Measurements from ENCODE around the gene SMKR1.

DNA sequence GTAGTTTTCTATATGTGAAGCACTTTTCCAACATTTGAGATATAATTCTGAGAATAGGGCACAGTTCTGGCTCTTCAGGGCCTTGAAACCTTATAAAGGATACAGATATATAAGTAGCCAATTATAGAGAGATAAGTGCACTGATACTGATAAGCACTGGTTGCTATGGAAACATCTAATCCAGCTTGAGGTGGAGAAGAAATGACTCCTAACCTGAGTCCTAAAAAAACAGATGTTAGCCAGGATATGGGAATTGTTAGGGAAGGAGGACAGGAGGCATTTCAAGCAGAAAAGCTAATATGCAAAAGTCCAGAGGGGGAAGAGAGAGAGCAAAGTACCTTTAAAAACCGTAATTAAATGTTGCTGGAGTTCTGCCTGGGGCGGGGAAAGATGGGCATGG lies 37.3 kb upstream of the SMKR1 start:
- TF ChIP-seq, protein P1, sequence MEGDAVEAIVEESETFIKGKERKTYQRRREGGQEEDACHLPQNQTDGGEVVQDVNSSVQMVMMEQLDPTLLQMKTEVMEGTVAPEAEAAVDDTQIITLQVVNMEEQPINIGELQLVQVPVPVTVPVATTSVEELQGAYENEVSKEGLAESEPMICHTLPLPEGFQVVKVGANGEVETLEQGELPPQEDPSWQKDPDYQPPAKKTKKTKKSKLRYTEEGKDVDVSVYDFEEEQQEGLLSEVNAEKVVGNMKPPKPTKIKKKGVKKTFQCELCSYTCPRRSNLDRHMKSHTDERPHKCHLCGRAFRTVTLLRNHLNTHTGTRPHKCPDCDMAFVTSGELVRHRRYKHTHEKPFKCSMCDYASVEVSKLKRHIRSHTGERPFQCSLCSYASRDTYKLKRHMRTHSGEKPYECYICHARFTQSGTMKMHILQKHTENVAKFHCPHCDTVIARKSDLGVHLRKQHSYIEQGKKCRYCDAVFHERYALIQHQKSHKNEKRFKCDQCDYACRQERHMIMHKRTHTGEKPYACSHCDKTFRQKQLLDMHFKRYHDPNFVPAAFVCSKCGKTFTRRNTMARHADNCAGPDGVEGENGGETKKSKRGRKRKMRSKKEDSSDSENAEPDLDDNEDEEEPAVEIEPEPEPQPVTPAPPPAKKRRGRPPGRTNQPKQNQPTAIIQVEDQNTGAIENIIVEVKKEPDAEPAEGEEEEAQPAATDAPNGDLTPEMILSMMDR (IDR thresholded peaks at IDR 0.05), result no peak
- TF ChIP-seq EZH2 (IDR thresholded peaks at IDR 0.05) (no peak), EZH2phosphoT487 (IDR thresholded peaks at IDR 0.05) (no peak)
